ENCODE measurements around the gene LRP6. TPM values are rescaled to one million over a fixed set of nuclear protein-coding genes. Genes with fewer than 3 reads are reported as not detected.

LRP6 gene
- total RNA-seq, 1 donor from 2014 or later: 18.7 TPM

GRCh38 chr12:12216349-12217017 lies 50.4 kb downstream of the LRP6 start:
- no peaks in the 10 kb centered on the region for H3K27me3 ChIP-seq (ENCODE audit: low read depth)
- H3K36me3 ChIP-seq: no peaks in the 10 kb centered on the region
- DNase-seq: no peak
- no peak overlapping the region for H3K27ac ChIP-seq (replicated peaks)
- intact Hi-C loops (cut with micrococcal nuclease): no loop called here
- H3K4me1 ChIP-seq: peaks cover 45% of the 10 kb centered on the region
- no peaks in the 10 kb centered on the region for H3K9me3 ChIP-seq (replicated peaks)
- H3K4me3 ChIP-seq: no peak overlapping the region
- no peak for TF ChIP-seq CTCF (IDR thresholded peaks at IDR 0.05; ENCODE audit: borderline replicate concordance)

GRCh38 chr12:12214635-12215131 lies 52.2 kb downstream of the LRP6 start:
- Histone ChIP-seq H3K27ac (replicated peaks) (no peak overlapping the region), H3K27me3 (ENCODE audit: low read depth) (no peaks in the 10 kb centered on the region), H3K4me1 (peaks cover 32% of the 10 kb centered on the region), H3K9me3 (replicated peaks) (no peaks in the 10 kb centered on the region), H3K4me3 (no peak overlapping the region), H3K36me3 (no peaks in the 10 kb centered on the region)
- intact Hi-C loops (cut with micrococcal nuclease): no loop called here
- no peak for DNase-seq
- TF ChIP-seq CTCF (IDR thresholded peaks at IDR 0.05; ENCODE audit: borderline replicate concordance): no peak

GRCh38 chr12:12214201-12214600 lies 52.6 kb downstream of the LRP6 start:
- Histone ChIP-seq H3K4me3 (no peak overlapping the region), H3K27ac (replicated peaks) (no peak overlapping the region), H3K36me3 (no peaks in the 10 kb centered on the region), H3K9me3 (replicated peaks) (no peaks in the 10 kb centered on the region), H3K4me1 (peaks cover 30% of the 10 kb centered on the region), H3K27me3 (ENCODE audit: low read depth) (no peaks in the 10 kb centered on the region)
- TF ChIP-seq CTCF (IDR thresholded peaks at IDR 0.05; ENCODE audit: borderline replicate concordance): no peak
- no peak for DNase-seq
- intact Hi-C loops (cut with micrococcal nuclease): no loop called here

- H3K27me3 ChIP-seq (ENCODE audit: low read depth): no peaks in the 10 kb centered on the region
- no peaks in the 10 kb centered on the region for H3K36me3 ChIP-seq
- no peaks in the 10 kb centered on the region for H3K9me3 ChIP-seq (replicated peaks)
- TF ChIP-seq CTCF (IDR thresholded peaks at IDR 0.05; ENCODE audit: borderline replicate concordance): no peak
- no peak overlapping the region for H3K27ac ChIP-seq (replicated peaks)
- intact Hi-C loops (cut with micrococcal nuclease): no loop called here
- H3K4me1 ChIP-seq: peaks cover 30% of the 10 kb centered on the region
- H3K4me3 ChIP-seq: no peak overlapping the region
- no peak for DNase-seq
Measured at GRCh38 chr12:12212769-12213168, 54.1 kb downstream of the LRP6 start.

- Histone ChIP-seq H3K36me3 (no peaks in the 10 kb centered on the region), H3K4me1 (peaks cover 20% of the 10 kb centered on the region), H3K4me3 (no peak overlapping the region), H3K9me3 (replicated peaks) (no peaks in the 10 kb centered on the region), H3K27me3 (ENCODE audit: low read depth) (no peaks in the 10 kb centered on the region), H3K27ac (replicated peaks) (no peak overlapping the region)
- no peak for DNase-seq
- no peak for TF ChIP-seq CTCF (IDR thresholded peaks at IDR 0.05; ENCODE audit: borderline replicate concordance)
- intact Hi-C loops (cut with micrococcal nuclease): no loop called here
Measured at GRCh38 chr12:12210983-12211382, 55.9 kb downstream of the LRP6 start.
